Measurements from ENCODE around the gene DENND1A. TPM values are rescaled to one million over a fixed set of nuclear protein-coding genes. Genes with fewer than 3 reads are reported as not detected.
A peak's percentile ranks its signal among the peaks of the same experiment; 100 is the strongest.

Gene DENND1A
- total and polyA plus RNA-seq, 2 of the 13 experiments (the other 11 are each of a cell fraction or from before 2014, with no cell fraction given): 14.8 to 30.1 TPM

DNA sequence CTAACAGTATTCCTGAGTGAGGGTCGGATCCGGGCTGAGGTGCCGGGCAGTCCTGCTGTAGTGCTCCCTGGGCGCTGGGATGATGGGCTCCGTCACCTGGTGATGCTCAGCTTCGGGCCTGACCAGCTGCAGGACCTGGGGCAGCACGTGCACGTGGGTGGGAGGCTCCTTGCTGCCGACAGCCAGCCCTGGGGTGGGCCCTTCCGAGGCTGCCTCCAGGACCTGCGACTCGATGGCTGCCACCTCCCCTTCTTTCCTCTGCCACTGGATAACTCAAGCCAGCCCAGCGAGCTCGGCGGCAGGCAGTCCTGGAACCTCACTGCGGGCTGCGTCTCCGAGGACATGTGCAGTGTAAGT, 558.7 kb downstream of the DENND1A start (continued):
- TF ChIP-seq, protein P1, sequence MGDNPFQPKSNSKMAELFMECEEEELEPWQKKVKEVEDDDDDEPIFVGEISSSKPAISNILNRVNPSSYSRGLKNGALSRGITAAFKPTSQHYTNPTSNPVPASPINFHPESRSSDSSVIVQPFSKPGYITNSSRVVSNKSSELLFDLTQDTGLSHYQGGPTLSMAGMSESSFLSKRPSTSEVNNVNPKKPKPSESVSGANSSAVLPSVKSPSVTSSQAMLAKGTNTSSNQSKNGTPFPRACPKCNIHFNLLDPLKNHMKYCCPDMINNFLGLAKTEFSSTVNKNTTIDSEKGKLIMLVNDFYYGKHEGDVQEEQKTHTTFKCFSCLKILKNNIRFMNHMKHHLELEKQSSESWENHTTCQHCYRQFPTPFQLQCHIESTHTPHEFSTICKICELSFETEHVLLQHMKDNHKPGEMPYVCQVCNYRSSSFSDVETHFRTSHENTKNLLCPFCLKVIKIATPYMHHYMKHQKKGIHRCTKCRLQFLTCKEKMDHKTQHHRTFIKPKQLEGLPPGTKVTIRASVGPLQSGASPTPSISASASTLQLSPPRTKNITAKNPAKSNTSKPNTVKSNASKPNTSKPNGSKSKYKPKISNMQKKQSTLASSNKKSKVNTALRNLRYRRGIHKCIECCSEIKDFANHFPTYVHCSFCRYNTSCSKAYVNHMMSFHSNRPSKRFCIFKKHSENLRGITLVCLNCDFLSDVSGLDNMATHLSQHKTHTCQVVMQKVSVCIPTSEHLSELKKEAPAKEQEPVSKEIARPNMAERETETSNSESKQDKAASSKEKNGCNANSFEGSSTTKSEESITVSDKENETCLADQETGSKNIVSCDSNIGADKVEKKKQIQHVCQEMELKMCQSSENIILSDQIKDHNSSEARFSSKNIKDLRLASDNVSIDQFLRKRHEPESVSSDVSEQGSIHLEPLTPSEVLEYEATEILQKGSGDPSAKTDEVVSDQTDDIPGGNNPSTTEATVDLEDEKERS (CRISPR knock-in tag; IDR thresholded peaks at IDR 0.05): no peak

DNA sequence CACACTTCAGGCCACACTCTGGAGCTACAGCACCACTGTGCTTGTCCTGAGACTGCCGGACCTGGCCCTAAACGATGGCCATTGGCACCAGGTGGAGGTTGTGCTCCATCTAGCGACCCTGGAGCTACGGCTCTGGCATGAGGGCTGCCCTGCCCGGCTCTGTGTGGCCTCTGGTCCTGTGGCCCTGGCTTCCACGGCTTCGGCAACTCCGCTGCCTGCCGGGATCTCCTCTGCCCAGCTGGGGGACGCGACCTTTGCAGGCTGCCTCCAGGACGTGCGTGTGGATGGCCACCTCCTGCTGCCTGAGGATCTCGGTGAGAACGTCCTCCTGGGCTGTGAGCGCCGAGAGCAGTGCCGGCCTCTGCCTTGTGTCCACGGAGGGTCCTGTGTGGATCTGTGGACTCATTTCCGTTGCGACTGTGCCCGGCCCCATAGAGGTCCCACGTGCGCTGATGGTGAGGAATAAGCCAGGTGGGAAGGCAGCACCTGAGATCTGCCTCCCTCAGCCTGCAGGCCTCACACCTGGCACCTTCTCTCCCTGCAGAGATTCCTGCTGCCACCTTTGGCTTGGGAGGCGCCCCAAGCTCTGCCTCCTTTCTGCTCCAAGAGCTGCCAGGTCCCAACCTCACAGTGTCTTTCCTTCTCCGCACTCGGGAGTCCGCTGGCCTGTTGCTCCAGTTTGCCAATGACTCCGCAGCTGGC, 559.2 kb downstream of the DENND1A start:
- H3K4me1 ChIP-seq (ENCODE audit: insufficient read depth, low read length): peaks cover 18% of the 10 kb centered on the region
- DNase-seq (ENCODE audit: low spot score) (no peak), FAIRE-seq (no peak), ATAC-seq (peak; percentile 29)
- no peaks in the 10 kb centered on the region for H3K79me2 ChIP-seq (ENCODE audit: insufficient read depth, low read length)
- BruUV-seq (replicated peaks): no TSS peak
- ChIA-PET POLR2A (no interaction called here), CTCF (ENCODE audit: low intra/inter-chr PET ratio, low total read pairs) (no interaction called here)
- intact Hi-C loops (cut with micrococcal nuclease; ENCODE audit: unreplicated experiment) (no loop called here), in situ Hi-C loops (cut with HindIII; ENCODE audit: extremely low pct_ligation_motif_present, low pct_unique_long_range_greater_than_20kb) (no loop called here)
- peaks cover 6 to 17% of the 10 kb centered on the region in 2 experiments for H3K27me3 ChIP-seq (ENCODE audit: control insufficient read depth in 1 of 2, insufficient read depth in 2 of 2, low read length in 2 of 2)
- H3K36me3 ChIP-seq (replicated peaks in 1 of 2; ENCODE audit: control insufficient read depth in 1 of 2, insufficient read depth in 2 of 2, low read length in 2 of 2): no peaks in the 10 kb centered on the region
- H2AFZ ChIP-seq (ENCODE audit: low read length): no peak overlapping the region
- no peak overlapping the region for H3K27ac ChIP-seq (ENCODE audit: extremely low read length, insufficient read depth, low read length)
- H3K4me3 ChIP-seq (replicated peaks in 1 of 3; ENCODE audit: insufficient read depth in 1 of 3, low read depth in 2 of 3, low read length in 3 of 3): no peak overlapping the region
- WGBS (ENCODE audit: low lambda C conversion rate): 51% methylated on average over 4 of the region's 29 CpGs
- H4K20me1 ChIP-seq (ENCODE audit: insufficient read depth, low read length): no peaks in the 10 kb centered on the region
- no peak overlapping the region for H3K4me2 ChIP-seq (ENCODE audit: low read depth, low read length)
- no peak overlapping the region for H3K9ac ChIP-seq (ENCODE audit: insufficient read depth, low read depth, low read length)
- no peaks in the 10 kb centered on the region for H3K9me3 ChIP-seq (ENCODE audit: low read length)
- TF ChIP-seq, protein P2, sequence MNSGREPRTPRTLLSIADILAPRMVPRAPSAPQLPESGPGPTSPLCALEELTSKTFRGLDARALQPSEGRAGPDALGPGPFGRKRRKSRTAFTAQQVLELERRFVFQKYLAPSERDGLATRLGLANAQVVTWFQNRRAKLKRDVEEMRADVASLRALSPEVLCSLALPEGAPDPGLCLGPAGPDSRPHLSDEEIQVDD (CRISPR knock-in tag; IDR thresholded peaks at IDR 0.05; ENCODE audit: borderline replicate concordance): no peak
- TF ChIP-seq STAG1 (CRISPR knock-in tag; IDR thresholded peaks at IDR 0.05) (peak; percentile 56), RCOR2 (CRISPR knock-in tag; IDR thresholded peaks at IDR 0.05) (no peak), MED8 (CRISPR knock-in tag; IDR thresholded peaks at IDR 0.05; ENCODE audit: insufficient replicate concordance) (no peak), HOXD1 (CRISPR knock-in tag; IDR thresholded peaks at IDR 0.05) (no peak), SMAD9 (CRISPR knock-in tag; IDR thresholded peaks at IDR 0.05) (no peak), KDM5B (CRISPR knock-in tag; IDR thresholded peaks at IDR 0.05; ENCODE audit: borderline replicate concordance) (no peak), RAD21 (CRISPR knock-in tag; IDR thresholded peaks at IDR 0.05) (peak; percentile 23; the same call in 1 of the 2 replicates), ZNF451 (CRISPR knock-in tag; IDR thresholded peaks at IDR 0.05) (no peak), CREB1 (IDR thresholded peaks at IDR 0.05) (no peak), CREB1 (CRISPR knock-in tag; IDR thresholded peaks at IDR 0.05) (no peak), THYN1 (CRISPR knock-in tag; IDR thresholded peaks at IDR 0.05; ENCODE audit: borderline replicate concordance, low read depth) (no peak)
- TF ChIP-seq, protein P3, sequence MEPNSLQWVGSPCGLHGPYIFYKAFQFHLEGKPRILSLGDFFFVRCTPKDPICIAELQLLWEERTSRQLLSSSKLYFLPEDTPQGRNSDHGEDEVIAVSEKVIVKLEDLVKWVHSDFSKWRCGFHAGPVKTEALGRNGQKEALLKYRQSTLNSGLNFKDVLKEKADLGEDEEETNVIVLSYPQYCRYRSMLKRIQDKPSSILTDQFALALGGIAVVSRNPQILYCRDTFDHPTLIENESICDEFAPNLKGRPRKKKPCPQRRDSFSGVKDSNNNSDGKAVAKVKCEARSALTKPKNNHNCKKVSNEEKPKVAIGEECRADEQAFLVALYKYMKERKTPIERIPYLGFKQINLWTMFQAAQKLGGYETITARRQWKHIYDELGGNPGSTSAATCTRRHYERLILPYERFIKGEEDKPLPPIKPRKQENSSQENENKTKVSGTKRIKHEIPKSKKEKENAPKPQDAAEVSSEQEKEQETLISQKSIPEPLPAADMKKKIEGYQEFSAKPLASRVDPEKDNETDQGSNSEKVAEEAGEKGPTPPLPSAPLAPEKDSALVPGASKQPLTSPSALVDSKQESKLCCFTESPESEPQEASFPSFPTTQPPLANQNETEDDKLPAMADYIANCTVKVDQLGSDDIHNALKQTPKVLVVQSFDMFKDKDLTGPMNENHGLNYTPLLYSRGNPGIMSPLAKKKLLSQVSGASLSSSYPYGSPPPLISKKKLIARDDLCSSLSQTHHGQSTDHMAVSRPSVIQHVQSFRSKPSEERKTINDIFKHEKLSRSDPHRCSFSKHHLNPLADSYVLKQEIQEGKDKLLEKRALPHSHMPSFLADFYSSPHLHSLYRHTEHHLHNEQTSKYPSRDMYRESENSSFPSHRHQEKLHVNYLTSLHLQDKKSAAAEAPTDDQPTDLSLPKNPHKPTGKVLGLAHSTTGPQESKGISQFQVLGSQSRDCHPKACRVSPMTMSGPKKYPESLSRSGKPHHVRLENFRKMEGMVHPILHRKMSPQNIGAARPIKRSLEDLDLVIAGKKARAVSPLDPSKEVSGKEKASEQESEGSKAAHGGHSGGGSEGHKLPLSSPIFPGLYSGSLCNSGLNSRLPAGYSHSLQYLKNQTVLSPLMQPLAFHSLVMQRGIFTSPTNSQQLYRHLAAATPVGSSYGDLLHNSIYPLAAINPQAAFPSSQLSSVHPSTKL (CRISPR knock-in tag; IDR thresholded peaks at IDR 0.05): no peak
- TF ChIP-seq, protein P4, sequence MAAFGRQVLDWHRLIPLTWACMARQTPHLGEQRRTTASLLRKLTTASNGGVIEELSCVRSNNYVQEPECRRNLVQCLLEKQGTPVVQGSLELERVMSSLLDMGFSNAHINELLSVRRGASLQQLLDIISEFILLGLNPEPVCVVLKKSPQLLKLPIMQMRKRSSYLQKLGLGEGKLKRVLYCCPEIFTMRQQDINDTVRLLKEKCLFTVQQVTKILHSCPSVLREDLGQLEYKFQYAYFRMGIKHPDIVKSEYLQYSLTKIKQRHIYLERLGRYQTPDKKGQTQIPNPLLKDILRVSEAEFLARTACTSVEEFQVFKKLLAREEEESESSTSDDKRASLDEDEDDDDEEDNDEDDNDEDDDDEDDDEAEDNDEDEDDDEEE (CRISPR knock-in tag; IDR thresholded peaks at IDR 0.05): no peak
